Transverse colon (tissue), 4 donors: ENCODE data around the gene ATG4B. TPM values are rescaled to one million over a fixed set of nuclear protein-coding genes. Genes with fewer than 3 reads are reported as not detected.

Experiments
- DNase-seq: peaks from one replicate; pipeline ENCODE4 v3.0.0-alpha.2; 2019
- H3K27ac ChIP-seq, 4 donors: fragments of 200-600 bp; sonication (generic); 2 replicates each; pipeline ENCODE4 v1.5.1; 2016 to 2018; ENCODE audit warnings: inconsistent platforms in 4 of 4
- H3K27me3 ChIP-seq: fragments of 200-600 bp; sonication (generic); 2 replicates; pipeline ENCODE4 v1.5.1; 2017; ENCODE audit warnings: inconsistent platforms
- H3K36me3 ChIP-seq, 4 donors: fragments of 200-600 bp; sonication (generic); 2 replicates each; pipeline ENCODE4 v1.5.1; 2017 to 2019; ENCODE audit warnings: inconsistent platforms in 4 of 4
- H3K4me1 ChIP-seq, 4 donors: fragments of 200-600 bp; sonication (generic); 2 replicates each; pipeline ENCODE4 v1.5.1; 2017 to 2020; ENCODE audit warnings: inconsistent platforms in 4 of 4
- H3K4me3 ChIP-seq, 4 donors: fragments of 200-600 bp; sonication (generic); 1 replicate in 1 of 4; 2 replicates in 3 of 4; pipeline versions ENCODE4 v1.5.1 to v1.6.1; 2017 to 2019; ENCODE audit warnings: inconsistent platforms in 4 of 4
- H3K9me3 ChIP-seq, 2 donors: fragments of 200-600 bp; sonication (generic); 2 replicates each; pipeline ENCODE4 v1.5.1; 2017 to 2019; ENCODE audit warnings: inconsistent platforms in 2 of 2
- EP300 ChIP-seq: sonication (generic); formaldehyde crosslinking; IDR thresholded peaks from one replicate; pipeline ENCODE4 v1.6.1; 2017; ENCODE audit warnings: antibody characterized with exemption, low read depth
- POLR2A ChIP-seq: fragments of 450-650 bp; IDR thresholded peaks from one replicate; pipeline ENCODE4 v1.6.1; 2016; ENCODE audit warnings: antibody characterized with exemption, mild to moderate bottlenecking, moderate library complexity
- POLR2AphosphoS5 ChIP-seq, 3 donors: sonication (generic); formaldehyde crosslinking; IDR thresholded peaks; one replicate each; pipeline ENCODE4 v1.6.1; 2016; ENCODE audit warnings: antibody characterized with exemption in 3 of 3
- WGBS, 2 donors: methylation state at CpG; one replicate each; pipeline ENCODE4 v1.1.5; 2018; ENCODE audit warnings: low coverage in 1 of 2; 5-methylcytosine and 5-hydroxymethylcytosine counted together
- in situ Hi-C, 4 donors: fragments of 200-750 bp; cut with MboI; loops; one replicate each; pipeline versions ENCODE4 v1.15.0 to v1.15.1; 2017; ENCODE audit warnings: low sequenced_read_pairs in 3 of 4, low pct_ligation_motif_present in 1 of 4, low pct_unique_long_range_greater_than_20kb in 1 of 4
- intact Hi-C: fragments of 100-400 bp; cut with DNase I; formaldehyde crosslinking; loops from one replicate; pipeline ENCODE4 v1.15.1; 2023; ENCODE audit warnings: low total_unique reads
- total RNA-seq, 4 donors: library from RNA; depleted of rRNA; stranded (reverse); fragments of >200 nt; gene quantifications; one replicate each; pipeline ENCODE4 v1.1.0, GENCODE V29; 2016
- TF ChIP-seq, protein P1 (sequence below), 5 experiments: fragments of 200-600 bp in 3 of 5; fragments of 450-650 bp in 2 of 5; sonication (generic) in 3 of 5; IDR thresholded peaks; 1 replicate in 2 of 5; 2 replicates in 3 of 5; pipeline ENCODE4 v1.5.1; 2016 to 2017; ENCODE audit warnings: antibody characterized with exemption in 5 of 5, inconsistent platforms in 3 of 5, mild to moderate bottlenecking in 2 of 5, moderate library complexity in 1 of 5

ATG4B gene
- total RNA-seq, 4 donors from 2014 or later: 62.9 to 400 (median 137) TPM

DNA sequence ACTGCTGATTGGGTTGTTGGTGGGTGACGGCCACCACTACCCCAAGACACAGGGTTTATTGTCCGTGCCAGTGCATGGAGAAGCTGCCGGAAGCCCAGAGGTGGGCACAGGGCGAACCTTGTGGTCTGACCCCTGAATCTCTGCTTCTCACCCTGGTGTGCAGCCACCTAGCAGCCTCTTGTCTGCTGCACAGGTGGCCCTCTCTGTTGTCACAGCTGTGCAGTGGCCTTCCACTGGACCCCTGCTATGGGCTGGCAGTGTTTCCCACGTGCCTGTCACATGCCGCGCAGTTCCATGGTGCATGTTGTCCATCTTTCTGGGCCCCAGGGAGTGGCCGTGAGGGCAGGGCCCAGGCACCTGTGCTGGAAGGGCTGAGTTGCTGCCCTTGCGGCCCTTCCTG lies 15.2 kb downstream of the ATG4B start:
- Histone ChIP-seq H3K4me1 (peaks cover 0 to 13% (median 5%) of the 10 kb centered on the region in 4 donors), H3K9me3 (no peaks in the 10 kb centered on the region), H3K4me3 (no peak overlapping the region), H3K27ac (no peak overlapping the region), H3K36me3 (peaks cover 0 to 26% (median 8%) of the 10 kb centered on the region in 4 donors), H3K27me3 (no peaks in the 10 kb centered on the region)
- in situ Hi-C loops: no loop called here
- intact Hi-C loops: no loop called here
- TF ChIP-seq, protein P1, sequence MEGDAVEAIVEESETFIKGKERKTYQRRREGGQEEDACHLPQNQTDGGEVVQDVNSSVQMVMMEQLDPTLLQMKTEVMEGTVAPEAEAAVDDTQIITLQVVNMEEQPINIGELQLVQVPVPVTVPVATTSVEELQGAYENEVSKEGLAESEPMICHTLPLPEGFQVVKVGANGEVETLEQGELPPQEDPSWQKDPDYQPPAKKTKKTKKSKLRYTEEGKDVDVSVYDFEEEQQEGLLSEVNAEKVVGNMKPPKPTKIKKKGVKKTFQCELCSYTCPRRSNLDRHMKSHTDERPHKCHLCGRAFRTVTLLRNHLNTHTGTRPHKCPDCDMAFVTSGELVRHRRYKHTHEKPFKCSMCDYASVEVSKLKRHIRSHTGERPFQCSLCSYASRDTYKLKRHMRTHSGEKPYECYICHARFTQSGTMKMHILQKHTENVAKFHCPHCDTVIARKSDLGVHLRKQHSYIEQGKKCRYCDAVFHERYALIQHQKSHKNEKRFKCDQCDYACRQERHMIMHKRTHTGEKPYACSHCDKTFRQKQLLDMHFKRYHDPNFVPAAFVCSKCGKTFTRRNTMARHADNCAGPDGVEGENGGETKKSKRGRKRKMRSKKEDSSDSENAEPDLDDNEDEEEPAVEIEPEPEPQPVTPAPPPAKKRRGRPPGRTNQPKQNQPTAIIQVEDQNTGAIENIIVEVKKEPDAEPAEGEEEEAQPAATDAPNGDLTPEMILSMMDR (IDR thresholded peaks at IDR 0.05): no peak
- TF ChIP-seq POLR2A (no peak), EP300 (no peak), POLR2AphosphoS5 (IDR thresholded peaks at IDR 0.05) (no peak)
- WGBS, 2 donors: 99% methylated on average over 9 of the region's 9 CpGs; no CpG with 5 or more reads in 1 of the 2 donors
- no peak for DNase-seq

DNA sequence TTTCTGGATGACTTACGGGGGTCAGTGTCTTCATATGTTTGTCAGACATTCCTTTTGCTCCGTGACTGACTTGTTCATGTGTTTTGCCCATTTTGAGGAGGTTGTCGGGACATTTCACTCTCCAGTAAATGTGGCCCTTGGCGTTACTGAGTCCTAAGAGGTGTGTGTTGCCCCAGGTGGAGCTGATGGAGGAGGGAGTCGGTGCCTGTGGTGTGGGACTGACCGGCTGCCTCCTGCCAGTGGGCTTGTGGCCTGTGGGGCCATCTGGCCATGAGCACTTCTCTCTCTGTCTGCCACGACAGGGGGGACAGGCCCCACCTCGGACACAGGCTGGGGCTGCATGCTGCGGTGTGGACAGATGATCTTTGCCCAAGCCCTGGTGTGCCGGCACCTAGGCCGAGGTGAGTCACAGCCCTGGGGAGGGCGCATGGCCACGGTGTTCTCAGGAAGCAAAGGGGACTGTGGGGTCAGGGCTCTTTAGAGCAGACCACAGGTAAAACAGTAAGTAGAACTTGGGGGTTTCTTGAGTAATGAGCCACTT lies 15.8 kb downstream of the ATG4B start:
- Histone ChIP-seq H3K4me3 (no peak overlapping the region), H3K27ac (no peak overlapping the region), H3K9me3 (no peaks in the 10 kb centered on the region), H3K36me3 (peaks cover 0 to 26% (median 8%) of the 10 kb centered on the region in 4 donors), H3K4me1 (peaks cover 0 to 8% (median 2%) of the 10 kb centered on the region in 4 donors), H3K27me3 (no peaks in the 10 kb centered on the region)
- intact Hi-C loops: no loop called here
- WGBS, 2 donors: 94% methylated on average over 13 of the region's 13 CpGs; no CpG with 5 or more reads in 1 of the 2 donors
- DNase-seq: no peak
- in situ Hi-C loops: no loop called here
- TF ChIP-seq POLR2AphosphoS5 (IDR thresholded peaks at IDR 0.05): no peak
- TF ChIP-seq EP300: no peak
- TF ChIP-seq, protein P1 (IDR thresholded peaks at IDR 0.05): no peak
- TF ChIP-seq POLR2A: no peak

DNA sequence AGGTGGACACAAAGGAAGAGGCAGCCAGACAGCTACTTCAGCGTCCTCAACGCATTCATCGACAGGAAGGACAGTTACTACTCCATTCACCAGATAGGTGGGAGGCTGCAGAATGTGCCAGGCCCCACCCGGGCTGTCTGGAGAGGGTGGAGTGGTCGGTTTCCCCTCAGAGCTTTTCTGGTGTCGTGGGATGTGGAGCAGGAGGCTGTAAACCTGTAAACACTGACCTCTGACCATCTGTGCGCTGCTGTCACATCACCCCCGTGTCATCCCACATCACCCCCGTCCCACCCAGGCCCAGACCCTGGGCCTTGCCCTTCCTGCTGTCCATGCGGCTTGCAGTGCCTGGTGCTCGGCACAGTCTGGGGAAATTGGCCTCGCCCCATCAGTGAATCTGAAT lies 17.1 kb downstream of the ATG4B start:
- Histone ChIP-seq H3K27ac (no peak overlapping the region), H3K36me3 (peaks cover 0 to 33% (median 8%) of the 10 kb centered on the region in 4 donors), H3K9me3 (no peaks in the 10 kb centered on the region)

DNA sequence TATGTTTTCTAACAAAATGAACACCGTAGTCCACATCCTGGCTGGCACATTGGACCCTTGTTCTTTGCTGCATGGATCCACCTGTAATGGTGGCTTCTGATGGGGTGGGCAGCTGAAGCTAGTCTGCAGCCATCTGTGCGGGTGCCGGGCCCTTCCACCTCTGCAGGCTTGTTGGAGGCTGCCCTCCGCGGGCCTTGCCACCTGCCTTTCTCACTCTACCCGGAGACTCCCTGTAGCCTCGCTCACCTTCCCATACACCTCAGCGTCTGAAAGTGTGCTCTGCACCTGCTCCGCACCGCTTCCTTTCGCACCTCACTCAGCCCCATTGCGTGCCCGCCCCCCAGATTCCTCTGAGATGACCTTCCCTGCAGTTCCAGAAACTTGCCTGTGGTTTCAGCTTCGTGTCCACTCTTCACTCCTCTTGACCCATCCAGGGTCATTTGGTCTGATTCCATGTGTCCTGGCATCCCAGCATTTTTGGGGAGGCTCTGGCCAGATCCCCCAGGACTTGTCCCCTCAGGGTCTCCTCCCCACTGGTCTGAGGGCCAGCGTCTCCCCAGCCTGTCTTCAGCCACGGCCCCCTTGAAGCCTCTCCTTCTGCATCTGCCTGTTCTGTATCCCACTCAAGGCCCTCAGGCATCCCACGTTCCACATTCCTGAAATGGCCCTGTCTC lies 18.2 kb downstream of the ATG4B start:
- 96 to 97% methylated on average over 7 to 17 of the region's 17 CpGs for WGBS, 2 donors
- DNase-seq: no peak
- no peak for TF ChIP-seq POLR2AphosphoS5 (IDR thresholded peaks at IDR 0.05)
- TF ChIP-seq, protein P1 (IDR thresholded peaks at IDR 0.05): no peak
- no peak for TF ChIP-seq EP300
- TF ChIP-seq POLR2A: no peak
- H3K4me1 ChIP-seq: no peaks in the 10 kb centered on the region
- H3K9me3 ChIP-seq: no peaks in the 10 kb centered on the region
- H3K27ac ChIP-seq: no peak overlapping the region
- in situ Hi-C loops (no loop called here), intact Hi-C loops (no loop called here)
- H3K27me3 ChIP-seq: no peaks in the 10 kb centered on the region
- H3K36me3 ChIP-seq: peaks cover 0 to 33% (median 9%) of the 10 kb centered on the region in 4 donors
- no peak overlapping the region for H3K4me3 ChIP-seq

More for the DNA sequence above, 17.1 kb downstream of the ATG4B start:
- Histone ChIP-seq H3K4me1 (peaks cover 0 to 4% (median 0%) of the 10 kb centered on the region in 4 donors), H3K27me3 (no peaks in the 10 kb centered on the region), H3K4me3 (no peak overlapping the region)
- intact Hi-C loops: no loop called here
- in situ Hi-C loops: no loop called here
- TF ChIP-seq POLR2A (no peak), POLR2AphosphoS5 (IDR thresholded peaks at IDR 0.05) (no peak), EP300 (no peak)
- no peak for DNase-seq
- 95 to 100% methylated on average over 1 to 12 of the region's 12 CpGs for WGBS, 2 donors
